ENCODE results near the gene NAA50.

Gene NAA50

GRCh38 chr3:113743006-113743630 is 2.9 kb downstream of the NAA50 start:
- DNase-seq (ENCODE audit: low read depth in 2 of 2): no peak

- DNase-seq (ENCODE audit: low read depth in 2 of 2): no peak
Measured at GRCh38 chr3:113741620-113742019, 4.4 kb downstream of the NAA50 start.

GRCh38 chr3:113741086-113741485 is 5.0 kb downstream of the NAA50 start:
- DNase-seq (ENCODE audit: low read depth in 2 of 2): no peak

GRCh38 chr3:113736548-113737089 is 9.4 kb downstream of the NAA50 start:
- no peak for DNase-seq (ENCODE audit: low read depth in 2 of 2)

GRCh38 chr3:113731694-113732093 is 14.4 kb downstream of the NAA50 start:
- no peak for DNase-seq (ENCODE audit: low read depth in 2 of 2)

GRCh38 chr3:113730550-113730949 is 15.5 kb downstream of the NAA50 start:
- DNase-seq (ENCODE audit: low read depth in 2 of 2): no peak

- no peak for DNase-seq (ENCODE audit: low read depth in 2 of 2)
Measured at GRCh38 chr3:113728661-113729060, 17.4 kb downstream of the NAA50 start.

- DNase-seq (ENCODE audit: low read depth in 2 of 2): no peak
Measured at GRCh38 chr3:113721636-113722035, 24.4 kb downstream of the NAA50 start.

GRCh38 chr3:113719758-113720157 is 26.3 kb downstream of the NAA50 start:
- no peak for DNase-seq (ENCODE audit: low read depth in 2 of 2)

- DNase-seq (ENCODE audit: low read depth in 2 of 2): no peak
Measured at GRCh38 chr3:113719294-113719693, 26.8 kb downstream of the NAA50 start.

- no peak for DNase-seq (ENCODE audit: low read depth in 2 of 2)
Measured at GRCh38 chr3:113717818-113718217, 28.2 kb downstream of the NAA50 start.

GRCh38 chr3:113717308-113717707 is 28.7 kb downstream of the NAA50 start:
- DNase-seq (ENCODE audit: low read depth in 2 of 2): no peak

GRCh38 chr3:113714702-113715101 is 31.3 kb downstream of the NAA50 start:
- DNase-seq (ENCODE audit: low read depth in 2 of 2): no peak

GRCh38 chr3:113712129-113712528 is 33.9 kb downstream of the NAA50 start:
- no peak for DNase-seq (ENCODE audit: low read depth in 2 of 2)

- no peak for DNase-seq (ENCODE audit: low read depth in 2 of 2)
Measured at GRCh38 chr3:113707835-113708234, 38.2 kb downstream of the NAA50 start.

GRCh38 chr3:113698956-113699355 is 47.1 kb downstream of the NAA50 start:
- DNase-seq (ENCODE audit: low read depth in 2 of 2): no peak

- no peak for DNase-seq (ENCODE audit: low read depth in 2 of 2)
Measured at GRCh38 chr3:113698213-113698742, 47.8 kb downstream of the NAA50 start.

- DNase-seq (ENCODE audit: low read depth in 2 of 2): no peak
Measured at GRCh38 chr3:113697500-113698090, 48.5 kb downstream of the NAA50 start.

GRCh38 chr3:113696658-113697499 is 49.2 kb downstream of the NAA50 start:
- peak; percentile 95 to 97 for DNase-seq (ENCODE audit: low read depth in 2 of 2)

- peak; percentile 65 to 67 for DNase-seq (ENCODE audit: low read depth in 2 of 2)
Measured at GRCh38 chr3:113695786-113696645, 50.0 kb downstream of the NAA50 start, which contains the start of gene USF3. Gene USF3 (minus strand): TSS chr3:113696642. CDS start chr3:113674878, 21,764 bp downstream.

- DNase-seq (ENCODE audit: low read depth in 2 of 2): no peak
Measured at GRCh38 chr3:113695431-113695785, 50.6 kb downstream of the NAA50 start.
